GM12878 (cell line): Measurements from ENCODE around the gene VMAC. TPM values are rescaled to one million over a fixed set of nuclear protein-coding genes. Genes with fewer than 3 reads are reported as not detected.

Experiments
- ATAC-seq: fragments of 200-7000 bp; cut with Tn5 transposase; 3 replicates; pipeline ENCODE4 v1.9.1; 2020; ENCODE audit warnings: mild to moderate bottlenecking, moderate library complexity
- BruUV-seq: library from RNA; stranded (reverse); fragments of 400-500 nt; replicated peaks from 2 replicates; lab custom pipeline; 2021; lab: Mats Ljungman, UMichigan
- CTCF ChIA-PET: fragments of 300-600 bp; sonication (Branson Sonifier 250); formaldehyde crosslinking; extraction: SDS; loops from one replicate; lab custom pipeline; 2021; ENCODE audit warnings: inconsistent platforms; lab: Yijun Ruan, JAX
- POLR2A ChIA-PET: fragments of 350-600 bp; formaldehyde crosslinking; extraction: SDS; loops from one replicate; lab custom pipeline; 2021; ENCODE audit warnings: inconsistent platforms; lab: Charles Lee
- RAD21 ChIA-PET: fragments of 300-600 bp; sonication (Branson Sonifier 250); formaldehyde crosslinking; loops from one replicate; lab custom pipeline; 2023; ENCODE audit warnings: antibody characterized with exemption; ENCODE audit not compliant: unreplicated experiment; lab: Charles Lee
- SMC1A ChIA-PET: fragments of 300-600 bp; sonication (Branson Sonifier 250); formaldehyde crosslinking; loops from one replicate; lab custom pipeline; 2023; ENCODE audit not compliant: unreplicated experiment, uncharacterized antibody; lab: Charles Lee
- DNase-seq: peaks from one replicate; pipeline ENCODE4 v3.0.0-alpha.2; 2011; ENCODE audit warnings: low read depth, low spot score
- FAIRE-seq: peaks from 3 replicates; lab custom pipeline; 2011; peaks lifted over from hg19 to GRCh38; lab: Jason Lieb, UNC
- H2AFZ ChIP-seq: 2 replicates; pipeline ENCODE4 v1.6.0; 2011; ENCODE audit warnings: low read depth, low read length, control low read depth; ENCODE audit not compliant: control insufficient read depth
- H3K27ac ChIP-seq: 2 replicates; pipeline ENCODE4 v1.5.1; 2011; ENCODE audit warnings: control low read depth; ENCODE audit not compliant: control insufficient read depth, insufficient read depth
- H3K27me3 ChIP-seq, 2 experiments: replicated peaks in 1 of 2; 2 replicates each; pipeline versions ENCODE4 v1.6.0 to v1.6.1; 2011; ENCODE audit warnings: low read length in 1 of 2; ENCODE audit not compliant: control insufficient read depth in 2 of 2, insufficient read depth in 2 of 2
- H3K36me3 ChIP-seq, 2 experiments: 2 replicates each; pipeline ENCODE4 v1.5.1; 2011; ENCODE audit warnings: low read length in 1 of 2; ENCODE audit not compliant: control insufficient read depth in 2 of 2, insufficient read depth in 2 of 2
- H3K4me1 ChIP-seq: 2 replicates; pipeline ENCODE4 v1.6.1; 2011; ENCODE audit warnings: mild to moderate bottlenecking, low read length, moderate library complexity, mixed read lengths; ENCODE audit not compliant: control insufficient read depth, insufficient read depth
- H3K4me2 ChIP-seq: 2 replicates; pipeline ENCODE4 v1.6.0; 2011; ENCODE audit warnings: control low read depth; ENCODE audit not compliant: control insufficient read depth, insufficient read depth
- H3K4me3 ChIP-seq: fragments of 200-600 bp; sonication (generic); 2 replicates; pipeline ENCODE4 v1.5.1; 2016
- H3K79me2 ChIP-seq: 2 replicates; pipeline ENCODE4 v1.6.0; 2011; ENCODE audit warnings: low read length; ENCODE audit not compliant: control insufficient read depth, insufficient read depth
- H3K9ac ChIP-seq: 2 replicates; pipeline ENCODE4 v1.8.0; 2011; ENCODE audit warnings: low read length, control low read depth, mixed read lengths; ENCODE audit not compliant: control insufficient read depth, insufficient read depth
- H3K9me3 ChIP-seq: replicated peaks from 3 replicates; pipeline ENCODE4 v1.5.1; 2011; ENCODE audit warnings: mild to moderate bottlenecking, low read length; ENCODE audit not compliant: control insufficient read depth, insufficient read depth
- H4K20me1 ChIP-seq: 2 replicates; pipeline ENCODE4 v1.6.0; 2011; ENCODE audit not compliant: control insufficient read depth, insufficient read depth
- IKZF1 ChIP-seq: fragments of 450-650 bp; conservative IDR thresholded peaks from 2 replicates; pipeline ENCODE4 v1.6.1; 2017; ENCODE audit warnings: antibody characterized with exemption, mild to moderate bottlenecking
- NBN ChIP-seq: fragments of 450-650 bp; IDR thresholded peaks from 2 replicates; pipeline ENCODE4 v1.6.1; 2016
- RBBP5 ChIP-seq: fragments of 200-600 bp; sonication (generic); conservative IDR thresholded peaks from 2 replicates; pipeline ENCODE4 v1.6.1; 2016
- STAT1 ChIP-seq: fragments of 450-650 bp; conservative IDR thresholded peaks from 2 replicates; pipeline ENCODE4 v1.6.1; 2014; ENCODE audit warnings: antibody characterized with exemption, mild to moderate bottlenecking
- WRNIP1 ChIP-seq: IDR thresholded peaks from 2 replicates; pipeline ENCODE4 v1.6.1; 2011; ENCODE audit warnings: low read depth, low read length, improper control_type of control experiment, borderline replicate concordance
- ZNF384 ChIP-seq: IDR thresholded peaks from 2 replicates; pipeline ENCODE4 v1.6.1; 2012; ENCODE audit warnings: low read depth, mild to moderate bottlenecking, low read length, improper control_type of control experiment, borderline replicate concordance
- WGBS: methylation state at CpG from one replicate; pipeline ENCODE4 v1.1.6; 2016; ENCODE audit warnings: low lambda C conversion rate; ENCODE audit not compliant: insufficient replicate concordance, insufficient coverage; ENCODE audit errors: missing lambda C conversion rate; 5-methylcytosine and 5-hydroxymethylcytosine counted together
- in situ Hi-C: fragments of 300-500 bp; cut with MboI; formaldehyde crosslinking; loops from 9 replicates; pipeline ENCODE4 v1.14.3; 2018; ENCODE audit warnings: mixed read lengths
- intact Hi-C: fragments of 100-400 bp; cut with micrococcal nuclease; formaldehyde crosslinking; loops from one replicate; pipeline ENCODE4 v1.14.2; 2022; ENCODE audit not compliant: unreplicated experiment
- polyA plus RNA-seq, 11 experiments: library from polyadenylated mRNA; depleted of rRNA in 4 of 11; unstranded in 6 of 11; stranded (reverse) in 5 of 11; fragments of >200 nt; fragmentation: Nextera tagmentation in 4 of 11; fragmentation: Illumina TruSeq in 1 of 11; extraction: Ambion mirVana in 4 of 11; extraction: Trizol in 1 of 11; gene quantifications; 1 replicate in 1 of 11; 2 replicates in 10 of 11; pipeline versions ENCODE4 v1.2.1 to v1.2.3, GENCODE V29; 2011 to 2016; ENCODE audit warnings: inconsistent platforms in 2 of 11, missing spikeins in 2 of 11, low read depth in 1 of 11
- total RNA-seq, 4 experiments: library from RNA; depleted of rRNA in 3 of 4; stranded (reverse); fragments of >200 nt in 3 of 4; fragmentation: Illumina TruSeq in 1 of 4; extraction: Trizol in 1 of 4; gene quantifications; 2 replicates each; pipeline versions ENCODE4 v1.2.1 to v1.2.3, GENCODE V29; 2013 to 2021
- TF ChIP-seq, protein P1 (sequence below): IDR thresholded peaks from 2 replicates; pipeline ENCODE4 v1.6.1; 2012; ENCODE audit warnings: low read depth, low read length, improper control_type of control experiment
- TF ChIP-seq, protein P2 (sequence below): fragments of 150-350 bp; IDR thresholded peaks from 2 replicates; pipeline ENCODE4 v1.6.1; 2014; ENCODE audit warnings: mild to moderate bottlenecking, low read depth, low read length
- TF ChIP-seq, protein P3 (sequence below): fragments of 450-650 bp; IDR thresholded peaks from 2 replicates; pipeline ENCODE4 v1.6.1; 2017; ENCODE audit warnings: low read depth, mild to moderate bottlenecking, moderate library complexity

VMAC gene
- total and polyA plus RNA-seq, 10 of the 15 experiments (the other 5 are each of a cell fraction or from before 2014, with no cell fraction given) = 0.18 to 6.8 (median 1.8) TPM

DNA sequence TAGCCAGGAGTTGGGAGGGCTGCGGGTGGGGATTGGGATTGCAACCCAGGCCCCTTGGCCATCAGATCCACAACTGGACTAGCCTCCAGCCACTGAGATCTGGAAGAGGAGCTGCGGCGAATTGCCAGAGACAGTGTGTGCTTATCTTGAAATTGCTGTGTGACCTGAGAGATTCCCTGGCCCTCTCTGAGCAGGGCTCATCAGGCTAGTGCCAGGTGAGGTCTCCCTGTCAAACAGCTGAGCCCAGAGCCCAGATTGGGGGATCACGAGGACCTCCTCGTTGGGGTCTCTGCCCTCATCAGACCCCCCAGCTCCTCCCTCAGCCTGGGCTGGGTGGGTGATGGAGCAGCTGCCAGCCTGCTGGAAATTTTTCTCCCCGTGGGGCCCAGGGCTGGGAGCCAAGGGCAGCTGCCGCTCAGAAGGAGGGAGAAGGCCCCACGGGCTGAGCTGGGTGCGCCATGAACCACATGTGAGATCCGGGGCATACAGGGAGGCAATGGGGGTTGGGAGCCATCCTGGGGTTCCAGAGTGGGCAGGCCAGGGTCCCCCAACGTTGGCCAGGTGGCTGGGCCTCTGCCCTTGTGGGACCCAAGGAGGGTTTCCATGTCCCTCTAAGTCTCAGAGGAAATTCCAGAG is 41.5 kb upstream of the VMAC start:
- no peaks in the 10 kb centered on the region for H3K4me1 ChIP-seq
- ChIA-PET POLR2A (no interaction called here), CTCF (interaction anchor here (1.7 kb wide), 1 partner anchor 59 kb away, joined by 6 read pairs; no protein-coding TSS in a partner anchor), RAD21 (no interaction called here), SMC1A (no interaction called here)
- H3K36me3 ChIP-seq = no peaks in the 10 kb centered on the region
- intact Hi-C loops (no loop called here), in situ Hi-C loops (no loop called here)
- H3K4me3 ChIP-seq = no peak overlapping the region
- 35% methylated on average over 11 of the region's 11 CpGs for WGBS
- FAIRE-seq = no peak
- no TSS peak for BruUV-seq
- H3K27me3 ChIP-seq = no peaks in the 10 kb centered on the region; a peak in 1 of 4 replicates
- no peak overlapping the region for H3K27ac ChIP-seq
- H3K9ac ChIP-seq = no peak overlapping the region
- H3K4me2 ChIP-seq = no peak overlapping the region
- no peaks in the 10 kb centered on the region for H4K20me1 ChIP-seq
- no peak for DNase-seq
- H3K9me3 ChIP-seq = no peaks in the 10 kb centered on the region
- ATAC-seq = no peak
- H3K79me2 ChIP-seq = no peaks in the 10 kb centered on the region
- no peak overlapping the region for H2AFZ ChIP-seq
- TF ChIP-seq WRNIP1 = no peak
- TF ChIP-seq IKZF1 = no peak
- TF ChIP-seq, protein P1, sequence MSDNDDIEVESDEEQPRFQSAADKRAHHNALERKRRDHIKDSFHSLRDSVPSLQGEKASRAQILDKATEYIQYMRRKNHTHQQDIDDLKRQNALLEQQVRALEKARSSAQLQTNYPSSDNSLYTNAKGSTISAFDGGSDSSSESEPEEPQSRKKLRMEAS = no peak
- TF ChIP-seq NBN = no peak

DNA sequence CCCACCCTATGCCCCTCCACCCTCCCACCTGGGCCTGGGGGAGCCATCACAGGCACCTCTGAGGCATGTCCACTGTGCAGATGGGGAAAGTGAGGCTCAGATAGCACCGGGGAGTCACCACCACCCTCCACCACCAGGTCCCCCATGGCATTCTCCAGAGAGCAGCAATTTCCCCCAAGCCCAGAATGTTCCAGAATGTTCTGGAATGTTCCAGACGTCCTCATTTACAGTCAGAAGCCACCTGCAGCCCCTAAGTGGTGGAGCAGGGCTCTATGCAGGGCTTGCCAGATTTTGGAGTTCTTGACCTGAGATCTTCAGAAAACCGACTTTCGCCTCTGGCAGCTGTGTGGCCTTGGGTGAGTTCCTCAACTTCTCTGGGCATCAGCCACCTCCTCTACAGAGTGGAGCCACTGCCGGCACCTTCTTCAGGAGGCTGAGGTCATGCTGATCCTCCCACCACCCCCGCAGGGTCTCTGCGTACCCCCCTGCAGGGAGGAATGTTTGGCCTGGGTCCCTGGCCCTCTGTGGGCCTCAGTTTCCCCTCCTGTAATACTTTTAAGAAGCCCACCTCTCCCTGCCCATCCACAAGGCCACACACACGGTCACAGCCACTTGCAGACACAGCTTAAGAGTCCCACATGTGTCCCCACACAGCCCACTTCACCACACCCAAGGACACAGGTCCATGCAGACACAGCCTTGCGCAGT is 40.5 kb upstream of the VMAC start:
- POLR2A ChIA-PET = no interaction called here
- Histone ChIP-seq H3K79me2 (no peaks in the 10 kb centered on the region), H4K20me1 (no peaks in the 10 kb centered on the region), H3K27me3 (no peaks in the 10 kb centered on the region; a peak in 1 of 4 replicates), H3K36me3 (no peaks in the 10 kb centered on the region), H3K4me2 (no peak overlapping the region), H3K4me1 (no peaks in the 10 kb centered on the region), H2AFZ (no peak overlapping the region), H3K27ac (no peak overlapping the region), H3K9me3 (no peaks in the 10 kb centered on the region), H3K4me3 (no peak overlapping the region), H3K9ac (no peak overlapping the region)
- RAD21 ChIA-PET = no interaction called here
- 34% methylated on average over 9 of the region's 9 CpGs for WGBS
- no peak for DNase-seq
- in situ Hi-C loops (no loop called here), intact Hi-C loops (no loop called here)
- SMC1A ChIA-PET = no interaction called here
- no peak for ATAC-seq
- TF ChIP-seq, protein P2, sequence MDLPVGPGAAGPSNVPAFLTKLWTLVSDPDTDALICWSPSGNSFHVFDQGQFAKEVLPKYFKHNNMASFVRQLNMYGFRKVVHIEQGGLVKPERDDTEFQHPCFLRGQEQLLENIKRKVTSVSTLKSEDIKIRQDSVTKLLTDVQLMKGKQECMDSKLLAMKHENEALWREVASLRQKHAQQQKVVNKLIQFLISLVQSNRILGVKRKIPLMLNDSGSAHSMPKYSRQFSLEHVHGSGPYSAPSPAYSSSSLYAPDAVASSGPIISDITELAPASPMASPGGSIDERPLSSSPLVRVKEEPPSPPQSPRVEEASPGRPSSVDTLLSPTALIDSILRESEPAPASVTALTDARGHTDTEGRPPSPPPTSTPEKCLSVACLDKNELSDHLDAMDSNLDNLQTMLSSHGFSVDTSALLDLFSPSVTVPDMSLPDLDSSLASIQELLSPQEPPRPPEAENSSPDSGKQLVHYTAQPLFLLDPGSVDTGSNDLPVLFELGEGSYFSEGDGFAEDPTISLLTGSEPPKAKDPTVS = peak; percentile 97
- TF ChIP-seq, protein P3, sequence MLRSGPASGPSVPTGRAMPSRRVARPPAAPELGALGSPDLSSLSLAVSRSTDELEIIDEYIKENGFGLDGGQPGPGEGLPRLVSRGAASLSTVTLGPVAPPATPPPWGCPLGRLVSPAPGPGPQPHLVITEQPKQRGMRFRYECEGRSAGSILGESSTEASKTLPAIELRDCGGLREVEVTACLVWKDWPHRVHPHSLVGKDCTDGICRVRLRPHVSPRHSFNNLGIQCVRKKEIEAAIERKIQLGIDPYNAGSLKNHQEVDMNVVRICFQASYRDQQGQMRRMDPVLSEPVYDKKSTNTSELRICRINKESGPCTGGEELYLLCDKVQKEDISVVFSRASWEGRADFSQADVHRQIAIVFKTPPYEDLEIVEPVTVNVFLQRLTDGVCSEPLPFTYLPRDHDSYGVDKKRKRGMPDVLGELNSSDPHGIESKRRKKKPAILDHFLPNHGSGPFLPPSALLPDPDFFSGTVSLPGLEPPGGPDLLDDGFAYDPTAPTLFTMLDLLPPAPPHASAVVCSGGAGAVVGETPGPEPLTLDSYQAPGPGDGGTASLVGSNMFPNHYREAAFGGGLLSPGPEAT = no peak
- no peak for TF ChIP-seq NBN
- no peak for TF ChIP-seq ZNF384
- TF ChIP-seq RBBP5 = no peak
- no peak for TF ChIP-seq STAT1
- CTCF ChIA-PET = interaction anchor here (1.7 kb wide), 1 partner anchor 60 kb away, joined by 6 read pairs; no protein-coding TSS in a partner anchor
- no peak for FAIRE-seq
- BruUV-seq = no TSS peak
